Measurements from ENCODE around the gene ELMO1. TPM values are rescaled to one million over a fixed set of nuclear protein-coding genes. Genes with fewer than 3 reads are reported as not detected.
A peak's percentile ranks its signal among the peaks of the same experiment; 100 is the strongest.

Gene ELMO1
- total and polyA plus RNA-seq, 8 donors, result 3.0 to 20.6 (median 6.6) TPM

- no peak for ATAC-seq
- H3K27ac ChIP-seq, result no peak overlapping the region
- FAIRE-seq, result no peak
- 15 to 16% methylated on average over 2 of the region's 2 CpGs for WGBS, 2 donors
- H3K9me3 ChIP-seq, result no peaks in the 10 kb centered on the region
- H3K36me3 ChIP-seq, result no peaks in the 10 kb centered on the region
- H3K4me1 ChIP-seq, result peaks cover 0 to 7% (median 5%) of the 10 kb centered on the region in 3 donors
- no peak overlapping the region for H3K4me3 ChIP-seq
- TF ChIP-seq CTCF (IDR thresholded peaks at IDR 0.05), result no peak
- intact Hi-C loops (cut with DNase I), result no loop called here
- H3K27me3 ChIP-seq, result no peaks in the 10 kb centered on the region
- DNase-seq, result no peak
Observed at GRCh38 chr7:37201876-37202198, 246.8 kb downstream of the ELMO1 start.

- intact Hi-C loops (cut with DNase I), result no loop called here
- DNase-seq (peak; percentile 68 to 88 (median 82)), ATAC-seq (peak; percentile 79 to 89 (median 86)), FAIRE-seq (peak; percentile 80)
- no peaks in the 10 kb centered on the region for H3K27me3 ChIP-seq
- WGBS, 2 donors, result 12 to 13% methylated on average over 6 of the region's 6 CpGs
- peak; percentile 79 to 84 (median 82) for TF ChIP-seq CTCF (IDR thresholded peaks at IDR 0.05)
- peaks cover 0 to 7% (median 5%) of the 10 kb centered on the region in 3 donors for H3K4me1 ChIP-seq
- no peaks in the 10 kb centered on the region for H3K36me3 ChIP-seq
- H3K9me3 ChIP-seq, result no peaks in the 10 kb centered on the region
- peak overlapping the region; percentile 34 to 73 (median 62) for H3K27ac ChIP-seq
- no peak overlapping the region for H3K4me3 ChIP-seq
Observed at GRCh38 chr7:37201003-37201875, 247.4 kb downstream of the ELMO1 start.

- H3K36me3 ChIP-seq, result no peaks in the 10 kb centered on the region
- intact Hi-C loops (cut with DNase I), result loop anchor here in 2 of 3 donors (10.0 kb wide), 2 partner anchors 714 to 724 kb away; no protein-coding TSS in a partner anchor
- 14 to 18% methylated on average over 6 of the region's 6 CpGs for WGBS, 2 donors
- DNase-seq (peak; percentile 72 to 90 (median 82)), ATAC-seq (peak; percentile 85 to 92 (median 90)), FAIRE-seq (no peak)
- TF ChIP-seq CTCF (IDR thresholded peaks at IDR 0.05), result peak; percentile 65 to 90 (median 84)
- H3K4me1 ChIP-seq, result peaks cover 0 to 7% (median 5%) of the 10 kb centered on the region in 3 donors
- no peaks in the 10 kb centered on the region for H3K27me3 ChIP-seq
- no peaks in the 10 kb centered on the region for H3K9me3 ChIP-seq
- no peak overlapping the region for H3K4me3 ChIP-seq
- no peak overlapping the region for H3K27ac ChIP-seq
Observed at GRCh38 chr7:37198906-37199485, 249.7 kb downstream of the ELMO1 start.

GRCh38 chr7:37198041-37198905, 250.4 kb downstream of the ELMO1 start:
- WGBS, 2 donors, result 41 to 46% methylated on average over 10 of the region's 10 CpGs
- no peak for TF ChIP-seq CTCF (IDR thresholded peaks at IDR 0.05)
- DNase-seq, result peak in 1 of 6 donors; percentile 37

More at GRCh38 chr7:37198041-37198905, 250.4 kb downstream of the ELMO1 start:
- H3K36me3 ChIP-seq, result no peaks in the 10 kb centered on the region
- H3K9me3 ChIP-seq, result no peaks in the 10 kb centered on the region
- no peak for FAIRE-seq
- ATAC-seq, result peak; percentile 17 to 57 (median 41)
- H3K4me1 ChIP-seq, result peaks cover 0 to 7% (median 5%) of the 10 kb centered on the region in 3 donors
- intact Hi-C loops (cut with DNase I), result loop anchor here in 2 of 3 donors (10.0 kb wide), 2 partner anchors 713 to 723 kb away; no protein-coding TSS in a partner anchor
- H3K27me3 ChIP-seq, result no peaks in the 10 kb centered on the region
- no peak overlapping the region for H3K27ac ChIP-seq
- no peak overlapping the region for H3K4me3 ChIP-seq

Data from pancreas (tissue), 10 donors.